DOHH2 (cell line): ENCODE data around the gene STK36.

ENCODE experiments used
- EZH2phosphoT487 ChIP-seq: fragments of 200-600 bp; sonication (generic); IDR thresholded peaks from 2 replicates; pipeline ENCODE4 v1.6.1; 2017; ENCODE audit warnings: borderline replicate concordance, mild to moderate bottlenecking, antibody characterized with exemption, low read length, moderate library complexity, mixed read lengths
- TF ChIP-seq, protein P1 (sequence below): fragments of 200-600 bp; sonication (generic); IDR thresholded peaks from one replicate; pipeline ENCODE4 v1.5.1; 2014; ENCODE audit warnings: antibody characterized with exemption, mild to moderate bottlenecking, low read depth, low read length; ENCODE audit not compliant: poor library complexity, severe bottlenecking

- TF ChIP-seq, protein P1, sequence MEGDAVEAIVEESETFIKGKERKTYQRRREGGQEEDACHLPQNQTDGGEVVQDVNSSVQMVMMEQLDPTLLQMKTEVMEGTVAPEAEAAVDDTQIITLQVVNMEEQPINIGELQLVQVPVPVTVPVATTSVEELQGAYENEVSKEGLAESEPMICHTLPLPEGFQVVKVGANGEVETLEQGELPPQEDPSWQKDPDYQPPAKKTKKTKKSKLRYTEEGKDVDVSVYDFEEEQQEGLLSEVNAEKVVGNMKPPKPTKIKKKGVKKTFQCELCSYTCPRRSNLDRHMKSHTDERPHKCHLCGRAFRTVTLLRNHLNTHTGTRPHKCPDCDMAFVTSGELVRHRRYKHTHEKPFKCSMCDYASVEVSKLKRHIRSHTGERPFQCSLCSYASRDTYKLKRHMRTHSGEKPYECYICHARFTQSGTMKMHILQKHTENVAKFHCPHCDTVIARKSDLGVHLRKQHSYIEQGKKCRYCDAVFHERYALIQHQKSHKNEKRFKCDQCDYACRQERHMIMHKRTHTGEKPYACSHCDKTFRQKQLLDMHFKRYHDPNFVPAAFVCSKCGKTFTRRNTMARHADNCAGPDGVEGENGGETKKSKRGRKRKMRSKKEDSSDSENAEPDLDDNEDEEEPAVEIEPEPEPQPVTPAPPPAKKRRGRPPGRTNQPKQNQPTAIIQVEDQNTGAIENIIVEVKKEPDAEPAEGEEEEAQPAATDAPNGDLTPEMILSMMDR = no peak
- no peak for TF ChIP-seq EZH2phosphoT487
These were observed 46.2 kb downstream of the STK36 start for GRCh38 chr2:218718058-218718457.
